OCI-LY3 (cell line): ENCODE results near the gene LAPTM5.

Source experiments
- CTCF ChIP-seq: fragments of 200-600, 300-600 bp; sonication (generic); IDR thresholded peaks from 2 replicates; pipeline ENCODE4 v1.5.1; 2014; ENCODE audit warnings: antibody characterized with exemption, low read length, low read depth
- EZH2phosphoT487 ChIP-seq: fragments of 200-600 bp; shearing (Covaris generic); IDR thresholded peaks from 2 replicates; pipeline ENCODE4 v1.6.1; 2018; ENCODE audit warnings: antibody characterized with exemption, mixed run types, low read depth

- TF ChIP-seq CTCF (no peak), EZH2phosphoT487 (no peak)
Measured at GRCh38 chr1:30685796-30686165, 71.8 kb downstream of the LAPTM5 start.
